CD4-positive, alpha-beta T cell treated with Interleukin-15 for 4 hours (primary cell): ENCODE measurements around the gene ZNF883.

Experiments used
- DNase-seq: peaks from one replicate; pipeline ENCODE4 v3.0.0-alpha.2; 2020; ENCODE audit warnings: low spot score

The ZNF883 gene

DNA sequence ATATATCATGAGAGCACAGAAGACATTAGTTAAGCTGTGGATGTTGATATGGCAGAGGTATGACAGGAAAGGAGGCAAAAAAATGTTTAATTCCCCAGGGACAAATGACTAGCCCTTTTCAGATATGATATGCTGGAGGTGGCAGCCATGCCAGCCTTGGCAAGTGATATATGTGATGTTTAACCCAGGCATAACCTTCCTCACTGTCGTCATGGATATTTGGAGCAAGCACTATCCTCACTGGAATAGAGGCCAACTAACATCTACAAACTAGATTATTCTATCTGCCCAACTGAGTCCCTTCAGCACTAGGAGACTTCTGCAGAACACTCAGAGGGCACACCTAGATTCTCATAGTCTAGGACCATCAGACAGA, 94.0 kb downstream of the ZNF883 start:
- DNase-seq: no peak

DNA sequence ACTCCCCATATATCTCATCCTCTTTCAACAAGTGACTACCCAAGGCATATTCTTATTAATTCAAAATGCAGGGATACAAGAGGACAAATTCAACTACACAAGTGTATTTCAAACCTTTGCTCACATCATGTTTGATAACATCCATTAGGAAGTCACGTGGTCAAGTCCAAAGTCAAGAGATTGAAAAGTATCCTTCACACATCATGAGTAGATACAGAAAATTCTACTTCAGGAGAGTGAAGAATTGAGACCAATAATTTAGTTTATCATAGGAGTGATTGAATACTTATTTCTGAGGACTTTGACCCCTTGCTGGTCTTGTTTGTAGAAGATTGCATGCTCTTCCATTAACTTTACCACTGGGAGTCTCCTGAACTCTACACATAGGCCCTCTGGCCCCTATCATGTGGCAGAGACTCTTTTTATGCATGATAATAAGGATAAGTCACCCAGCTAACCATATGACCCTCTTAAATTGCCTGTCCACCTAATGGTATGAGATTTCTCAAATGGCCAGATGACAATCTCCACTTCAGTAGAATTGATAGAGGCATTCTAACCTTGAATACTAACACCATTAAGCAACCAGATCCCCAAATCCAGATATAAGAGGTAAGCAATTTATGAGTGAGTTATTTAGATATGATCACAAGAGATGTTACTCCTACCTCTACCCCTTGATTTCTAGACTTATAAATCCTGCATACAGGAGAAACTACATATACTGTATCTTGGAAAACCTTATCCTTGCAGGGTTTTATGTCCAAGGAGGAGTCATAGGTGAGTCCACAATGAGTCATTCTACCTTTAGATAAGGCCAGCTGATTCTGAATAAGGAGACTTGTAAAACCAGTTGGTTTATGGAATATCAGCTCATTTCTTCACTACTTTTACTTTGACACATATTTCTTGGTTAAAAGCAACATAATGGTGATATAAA, 94.7 kb downstream of the ZNF883 start:
- DNase-seq: no peak

DNA sequence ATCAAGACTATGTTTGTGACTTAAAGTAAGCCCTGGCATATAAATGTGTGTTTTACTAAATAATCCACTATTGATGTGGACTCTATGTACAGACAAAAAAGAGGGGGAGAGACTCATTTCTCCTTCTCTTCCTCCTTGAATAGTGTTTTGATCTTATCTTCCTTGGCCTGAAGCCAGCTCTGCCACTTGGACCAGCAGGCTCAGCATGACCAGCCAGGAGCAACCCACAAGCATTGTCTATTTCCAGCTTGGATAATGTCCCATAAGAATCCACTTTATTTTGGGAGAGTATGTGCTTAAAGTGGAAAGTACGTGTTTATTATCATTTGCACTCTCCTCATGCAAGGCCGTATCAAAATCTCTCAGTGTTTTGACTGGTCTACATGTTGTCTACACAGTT, 97.5 kb downstream of the ZNF883 start:
- DNase-seq: no peak

DNA sequence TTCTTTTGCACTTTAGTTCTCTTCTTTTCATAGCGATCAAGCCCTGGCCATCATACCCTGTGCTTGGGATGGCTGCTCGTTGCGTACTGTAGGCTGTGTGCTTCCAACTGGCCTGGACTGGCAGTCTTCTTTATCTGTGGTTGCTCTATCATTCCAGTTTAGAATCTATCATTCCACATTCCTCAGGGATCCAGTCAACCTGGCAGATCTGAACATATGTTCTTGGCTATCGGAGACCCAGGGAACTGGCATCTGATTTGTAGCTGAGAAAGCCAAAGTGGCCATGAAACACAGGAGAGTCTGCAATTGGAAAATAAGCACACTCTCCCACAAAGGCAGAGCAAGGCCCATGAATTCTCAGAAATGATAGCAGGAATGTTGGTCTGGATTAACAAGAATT, 98.7 kb downstream of the ZNF883 start:
- no peak for DNase-seq

DNA sequence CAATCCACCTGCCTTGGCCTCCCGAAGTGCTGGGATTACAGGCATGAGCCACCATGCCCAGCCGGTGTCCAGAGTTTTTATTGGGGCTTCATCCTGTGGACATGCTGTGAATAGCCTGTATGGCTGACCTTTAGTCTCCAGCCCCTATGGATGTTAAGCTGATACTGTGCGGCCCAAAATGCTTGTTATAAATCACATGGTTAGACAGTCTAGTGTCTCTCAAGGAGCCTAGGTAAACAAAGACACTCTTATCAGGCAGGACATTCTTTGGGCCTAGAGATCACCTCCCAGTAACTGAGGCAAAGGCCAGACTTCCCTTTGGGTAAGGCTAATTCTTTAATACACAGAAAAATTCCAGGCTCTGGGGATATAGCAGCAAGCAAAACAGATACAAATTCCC, 99.4 kb downstream of the ZNF883 start:
- DNase-seq: no peak

DNA sequence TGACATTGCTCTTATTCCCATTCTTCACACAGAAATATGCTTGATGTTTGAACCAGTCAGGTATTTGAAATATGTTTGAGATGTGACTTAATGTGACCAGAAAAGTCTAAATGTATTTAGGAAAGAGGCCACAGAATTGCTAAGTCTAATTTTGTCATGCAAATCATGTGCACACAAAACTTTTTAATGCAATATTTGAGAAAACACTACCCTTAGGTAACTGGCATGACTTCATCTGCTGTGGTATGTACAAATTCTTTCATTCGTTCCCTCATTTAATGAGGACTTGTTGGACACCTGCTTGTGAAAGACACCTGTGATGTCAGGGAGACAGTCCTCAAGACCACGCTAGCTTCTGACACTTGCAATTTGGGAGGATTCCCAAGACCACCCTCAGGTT, 100.3 kb downstream of the ZNF883 start:
- DNase-seq: no peak
